Common myeloid progenitor, CD34-positive (primary cell): ENCODE data around the gene A3GALT2.

Source experiments
- CTCF ChIA-PET: fragments of 350-600 bp; sonication (Branson Sonifier 250); formaldehyde crosslinking; loops from one replicate; lab custom pipeline; 2021; ENCODE audit warnings: antibody characterized with exemption; lab: Charles Lee
- POLR2A ChIA-PET: fragments of 350-600 bp; sonication (Branson Sonifier 250); formaldehyde crosslinking; loops from one replicate; lab custom pipeline; 2021; ENCODE audit warnings: antibody characterized with exemption; lab: Charles Lee
- DNase-seq, 3 donors: peaks; one replicate each; pipeline versions ENCODE4 v3.0.0 to v3.0.0-alpha.2; 2013
- H3K27ac ChIP-seq, 2 experiments: 1 replicate in 1 of 2; 2 replicates in 1 of 2; pipeline ENCODE4 v1.7.0; 2013; ENCODE audit warnings: inconsistent platforms in 2 of 2, low read length in 2 of 2, mild to moderate bottlenecking in 2 of 2, low read depth in 1 of 2, moderate library complexity in 1 of 2; ENCODE audit not compliant: severe bottlenecking in 2 of 2, insufficient read depth in 1 of 2, poor library complexity in 1 of 2
- H3K27me3 ChIP-seq, 5 experiments: replicated peaks in 2 of 5; 1 replicate in 3 of 5; 2 replicates in 2 of 5; pipeline versions ENCODE4 v1.6.1 to v1.7.0; 2013; ENCODE audit warnings: low read length in 4 of 5, mild to moderate bottlenecking in 2 of 5, moderate library complexity in 2 of 5, inconsistent platforms in 1 of 5; ENCODE audit not compliant: insufficient read depth in 5 of 5, control insufficient read depth in 4 of 5
- H3K36me3 ChIP-seq, 4 experiments: 1 replicate in 2 of 4; 2 replicates in 2 of 4; pipeline versions ENCODE4 v1.6.1 to v1.7.0; 2013; ENCODE audit warnings: low read length in 3 of 4, control low read depth in 1 of 4, mild to moderate bottlenecking in 1 of 4; ENCODE audit not compliant: control insufficient read depth in 4 of 4, insufficient read depth in 4 of 4
- H3K4me1 ChIP-seq, 4 experiments: 1 replicate in 3 of 4; 2 replicates in 1 of 4; pipeline versions ENCODE4 v1.6.1 to v1.7.1; 2013; ENCODE audit warnings: low read length in 3 of 4, mild to moderate bottlenecking in 3 of 4, control low read depth in 1 of 4, inconsistent platforms in 1 of 4, moderate library complexity in 1 of 4; ENCODE audit not compliant: control insufficient read depth in 4 of 4, insufficient read depth in 4 of 4; ENCODE audit errors: control extremely low read depth in 1 of 4
- H3K4me3 ChIP-seq, 7 experiments: 1 replicate in 4 of 7; 2 replicates in 3 of 7; pipeline versions ENCODE4 v1.5.1 to v1.7.0; 2013; ENCODE audit warnings: mild to moderate bottlenecking in 7 of 7, low read length in 6 of 7, moderate library complexity in 6 of 7, inconsistent platforms in 2 of 7, low read depth in 2 of 7, control low read depth in 1 of 7; ENCODE audit not compliant: insufficient read depth in 4 of 7, control insufficient read depth in 1 of 7; ENCODE audit errors: extremely low read depth in 1 of 7
- H3K9me3 ChIP-seq, 5 experiments: 1 replicate in 4 of 5; 2 replicates in 1 of 5; pipeline versions ENCODE4 v1.6.1 to v1.7.1; 2013; ENCODE audit warnings: low read length in 4 of 5, mild to moderate bottlenecking in 2 of 5, inconsistent platforms in 1 of 5, low read depth in 1 of 5, moderate library complexity in 1 of 5; ENCODE audit not compliant: control insufficient read depth in 4 of 5, insufficient read depth in 2 of 5; ENCODE audit errors: control extremely low read depth in 1 of 5
- WGBS: methylation state at CpG from one replicate; pipeline ENCODE4 v1.1.5; 2013; ENCODE audit not compliant: insufficient coverage; 5-methylcytosine and 5-hydroxymethylcytosine counted together

Gene A3GALT2

DNA sequence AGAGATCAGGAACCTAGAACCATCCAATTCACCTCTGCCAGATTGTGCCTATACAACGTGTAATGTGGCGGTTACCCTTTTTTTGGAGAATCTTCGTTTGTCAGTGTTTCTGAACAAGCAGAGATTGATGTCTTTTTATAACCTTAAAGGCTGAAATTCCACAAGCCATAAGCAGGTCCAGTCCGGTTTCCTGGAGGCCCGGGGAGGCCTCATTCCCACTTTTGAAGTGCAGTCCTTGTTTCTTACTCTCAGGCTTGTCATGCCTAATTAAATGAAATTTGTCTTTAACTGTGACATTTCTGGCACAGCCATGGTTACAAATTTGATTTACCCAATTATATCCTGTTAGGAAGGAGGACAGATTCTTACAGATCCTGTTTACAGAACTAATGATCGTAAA is 36.8 kb downstream of the A3GALT2 start:
- ChIA-PET POLR2A (no interaction called here), CTCF (interaction anchor here (3.3 kb wide), 1 partner anchor 12 kb away, joined by 11 read pairs; no protein-coding TSS in a partner anchor)
- Histone ChIP-seq H3K27ac (no peak overlapping the region), H3K4me1 (no peaks in the 10 kb centered on the region), H3K9me3 (no peaks in the 10 kb centered on the region), H3K27me3 (no peaks in the 10 kb centered on the region), H3K4me3 (no peak overlapping the region), H3K36me3 (peaks cover 22 to 74% (median 46%) of the 10 kb centered on the region in 4 experiments)
- no peak for DNase-seq
- 95% methylated on average over 5 of the region's 6 CpGs for WGBS

DNA sequence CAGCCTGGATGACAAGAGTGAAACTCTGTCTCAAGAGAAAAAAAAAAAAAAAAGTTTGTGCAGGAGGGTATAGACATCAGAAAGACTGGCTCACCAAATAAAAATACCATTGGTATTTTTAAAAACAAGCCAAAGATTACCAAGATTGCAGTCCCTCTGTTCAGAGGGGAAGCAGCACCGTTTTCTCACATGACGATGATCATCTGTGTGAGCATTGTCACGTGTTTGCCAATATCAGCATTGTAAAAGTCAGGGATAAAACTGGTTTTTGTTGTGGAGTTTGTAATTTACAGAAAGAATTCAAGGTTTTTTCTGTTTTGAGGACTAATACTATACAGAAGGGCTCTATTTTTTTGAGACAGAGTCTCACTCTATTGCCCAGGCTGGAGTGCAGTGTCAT is 38.1 kb downstream of the A3GALT2 start:
- no peaks in the 10 kb centered on the region for H3K27me3 ChIP-seq
- CTCF ChIA-PET, result interaction anchor here (0.9 to 1.6 kb wide), 3 partner anchors 13 to 188 kb away, joined by 3 to 11 read pairs (median 3); no protein-coding TSS in a partner anchor
- no peak overlapping the region for H3K4me3 ChIP-seq
- WGBS, result 100% methylated on average over 3 of the region's 3 CpGs
- POLR2A ChIA-PET, result no interaction called here
- no peak for DNase-seq
- peaks cover 24 to 74% (median 47%) of the 10 kb centered on the region in 4 experiments for H3K36me3 ChIP-seq
- H3K27ac ChIP-seq, result no peak overlapping the region
- H3K9me3 ChIP-seq, result no peaks in the 10 kb centered on the region
- H3K4me1 ChIP-seq, result no peaks in the 10 kb centered on the region

DNA sequence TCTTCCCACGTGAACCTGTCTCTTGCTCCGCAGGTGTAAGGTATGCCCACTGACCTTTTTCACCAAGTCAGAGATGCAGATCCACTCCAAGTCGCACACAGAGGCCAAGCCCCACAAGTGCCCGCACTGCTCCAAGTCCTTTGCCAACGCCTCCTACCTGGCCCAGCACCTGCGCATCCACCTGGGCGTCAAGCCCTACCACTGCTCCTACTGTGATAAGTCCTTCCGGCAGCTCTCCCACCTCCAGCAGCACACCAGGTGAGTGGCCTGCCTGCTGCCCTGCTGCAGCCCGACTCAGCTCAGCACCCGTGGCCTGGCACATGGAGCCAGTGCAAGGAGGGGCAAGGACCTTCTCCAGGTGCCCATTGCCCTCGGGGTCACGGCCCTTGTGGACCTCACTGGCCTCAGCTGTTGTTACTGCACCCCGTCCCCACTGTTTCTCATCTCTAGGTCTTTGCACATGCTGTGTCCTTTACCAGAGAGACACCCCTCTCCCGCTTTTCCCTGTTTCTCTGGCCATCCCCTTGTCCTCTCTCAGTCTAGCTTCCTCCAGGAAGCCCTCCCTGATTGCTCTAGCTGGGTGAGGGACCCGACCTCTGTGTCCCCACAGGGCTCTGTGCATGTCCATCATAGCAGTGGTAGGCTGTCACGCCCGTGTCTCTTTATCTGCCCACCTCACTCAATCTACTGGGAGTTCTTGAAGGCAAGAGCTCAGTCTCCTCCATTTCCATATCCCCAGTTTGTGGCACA is 39.2 kb downstream of the A3GALT2 start:
- H3K4me3 ChIP-seq, result no peak overlapping the region
- H3K4me1 ChIP-seq, result no peaks in the 10 kb centered on the region
- whole genome bisulfite sequencing, result 96% methylated on average over 17 of the region's 17 CpGs
- DNase-seq, result no peak
- H3K27me3 ChIP-seq, result no peaks in the 10 kb centered on the region
- CTCF ChIA-PET, result interaction anchor here (1.6 kb wide), 1 partner anchor 14 kb away, joined by 11 read pairs; no protein-coding TSS in a partner anchor
- no peak overlapping the region for H3K27ac ChIP-seq
- peaks cover 29 to 78% (median 51%) of the 10 kb centered on the region in 4 experiments for H3K36me3 ChIP-seq
- H3K9me3 ChIP-seq, result no peaks in the 10 kb centered on the region
- POLR2A ChIA-PET, result no interaction called here

DNA sequence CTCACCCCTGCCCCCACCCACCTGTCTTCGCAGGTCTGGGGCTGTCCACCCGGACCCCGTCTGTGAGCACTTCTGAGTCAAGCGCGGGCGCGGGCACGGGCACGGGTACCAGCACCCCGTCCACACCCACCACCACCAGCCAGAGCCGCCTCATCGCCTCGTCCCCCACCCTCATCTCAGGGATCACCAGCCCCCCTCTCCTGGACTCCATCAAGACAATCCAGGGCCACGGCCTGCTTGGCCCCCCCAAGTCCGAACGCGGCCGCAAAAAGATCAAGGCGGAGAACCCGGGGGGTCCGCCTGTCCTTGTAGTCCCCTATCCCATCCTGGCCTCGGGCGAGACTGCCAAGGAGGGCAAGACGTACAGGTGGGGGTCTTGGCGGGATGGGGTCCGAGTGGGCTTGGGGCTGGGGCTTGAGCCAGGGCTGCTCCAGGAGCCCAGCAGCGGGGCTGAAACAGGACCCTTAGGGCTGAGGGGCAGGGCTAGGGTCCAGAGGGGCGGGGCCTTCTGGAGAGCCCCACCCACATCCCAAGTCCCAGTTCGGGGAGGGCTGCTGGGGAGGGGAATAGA is 40.7 kb downstream of the A3GALT2 start:
- Histone ChIP-seq H3K9me3 (no peaks in the 10 kb centered on the region), H3K36me3 (peaks cover 30 to 86% (median 53%) of the 10 kb centered on the region in 4 experiments), H3K4me3 (no peak overlapping the region), H3K27me3 (no peaks in the 10 kb centered on the region), H3K4me1 (no peaks in the 10 kb centered on the region), H3K27ac (no peak overlapping the region)
- DNase-seq, result no peak
- POLR2A ChIA-PET, result no interaction called here
- 98% methylated on average over 16 of the region's 29 CpGs for WGBS
- CTCF ChIA-PET, result interaction anchor here (0.8 kb wide), 1 partner anchor 61 kb away, joined by 3 read pairs; no protein-coding TSS in a partner anchor

DNA sequence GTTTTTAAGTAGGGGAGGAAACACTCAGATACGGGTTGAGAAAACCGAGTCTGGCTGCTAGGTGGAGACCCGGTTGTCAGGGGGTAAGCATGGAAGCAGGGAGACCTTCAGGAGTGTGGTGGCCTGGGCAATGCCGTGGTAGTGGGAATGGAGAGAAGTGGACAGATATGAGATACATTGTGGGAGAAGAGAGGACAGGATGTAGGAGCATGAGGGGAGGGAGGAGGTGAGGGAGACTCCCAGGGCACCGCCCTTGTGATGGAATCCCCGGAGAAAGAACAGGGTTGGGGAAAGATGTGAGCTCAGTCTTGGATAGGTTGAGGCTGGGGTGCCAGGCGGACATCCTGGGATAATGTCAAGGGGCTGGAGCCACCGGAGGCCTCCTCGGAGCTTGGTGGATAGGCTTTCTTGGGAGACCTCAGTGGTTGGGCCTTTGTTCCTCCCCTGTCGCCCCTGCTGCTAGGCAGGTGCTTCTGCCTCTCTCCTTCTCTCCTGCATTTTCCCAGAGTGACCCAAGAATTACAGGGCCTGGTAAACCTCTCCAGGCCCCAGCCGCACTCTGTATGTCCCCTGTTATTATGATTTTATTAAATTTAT is 43.3 kb downstream of the A3GALT2 start:
- ChIA-PET POLR2A (no interaction called here), CTCF (interaction anchor here (1.0 kb wide), 1 partner anchor 18 kb away, joined by 4 read pairs; no protein-coding TSS in a partner anchor)
- DNase-seq, result no peak
- H3K9me3 ChIP-seq, result no peaks in the 10 kb centered on the region
- H3K27me3 ChIP-seq, result no peaks in the 10 kb centered on the region
- peaks cover 0 to 2% (median 0%) of the 10 kb centered on the region in 4 experiments for H3K4me1 ChIP-seq
- H3K4me3 ChIP-seq, result no peak overlapping the region
- H3K27ac ChIP-seq, result no peak overlapping the region
- whole genome bisulfite sequencing, result 85% methylated on average over 9 of the region's 11 CpGs
- H3K36me3 ChIP-seq, result peaks cover 25 to 75% (median 52%) of the 10 kb centered on the region in 4 experiments

DNA sequence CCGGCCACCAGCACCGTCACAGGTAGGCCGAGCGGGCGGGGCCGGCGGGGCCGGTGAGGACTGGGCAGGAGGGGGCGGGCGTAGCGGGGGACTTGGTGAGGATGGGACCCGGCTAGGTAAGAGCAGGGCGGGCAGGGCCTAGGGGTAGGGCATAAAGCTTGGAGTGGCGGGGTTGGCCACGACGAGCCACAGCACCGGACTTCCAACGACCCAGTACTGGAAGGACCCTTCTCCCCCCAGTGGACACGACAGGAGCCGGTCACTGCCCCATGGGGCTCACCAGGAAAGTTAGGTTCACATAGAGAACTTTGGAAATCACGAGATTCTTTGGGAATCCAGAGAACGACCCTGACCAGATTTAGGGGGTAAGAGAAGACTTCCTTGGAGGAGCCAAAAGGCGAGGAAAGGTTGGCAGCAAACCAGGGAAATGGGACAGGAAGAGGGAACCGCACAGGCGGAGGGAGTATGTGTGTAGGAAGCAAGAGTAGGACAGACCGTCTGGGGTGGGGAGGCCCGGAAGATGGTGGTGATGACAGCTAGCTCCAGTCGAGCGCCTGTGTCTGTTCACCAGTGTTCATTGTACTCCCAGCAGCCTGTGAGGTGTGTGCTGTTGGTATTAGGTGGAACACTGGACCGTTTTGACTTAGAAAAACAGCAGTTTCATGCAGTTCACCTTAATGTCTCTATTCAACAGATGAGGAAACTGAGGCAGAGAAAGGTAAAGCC is 44.2 kb downstream of the A3GALT2 start:
- Histone ChIP-seq H3K4me1 (peaks cover 0 to 2% (median 0%) of the 10 kb centered on the region in 4 experiments), H3K27me3 (no peaks in the 10 kb centered on the region), H3K27ac (no peak overlapping the region), H3K36me3 (peaks cover 24 to 71% (median 49%) of the 10 kb centered on the region in 4 experiments), H3K4me3 (no peak overlapping the region), H3K9me3 (no peaks in the 10 kb centered on the region)
- CTCF ChIA-PET, result no interaction called here
- no peak for DNase-seq
- 94% methylated on average over 29 of the region's 30 CpGs for WGBS
- POLR2A ChIA-PET, result no interaction called here
